Activated CD4-positive, alpha-beta T cell treated with anti-CD3 and anti-CD28 coated beads for 36 hours (primary cell): ENCODE data around the gene RRAGD. TPM values are rescaled to one million over a fixed set of nuclear protein-coding genes. Genes with fewer than 3 reads are reported as not detected.

ENCODE experiments used
- ATAC-seq: fragments of 200-7000 bp; cut with Tn5 transposase; one replicate; pipeline ENCODE4 v1.10.0; 2021; ENCODE audit warnings: mild to moderate bottlenecking, moderate library complexity
- CTCF ChIA-PET: fragments of 350-600 bp; sonication (Branson Sonifier 250); formaldehyde crosslinking; loops from one replicate; lab custom pipeline; 2021; ENCODE audit warnings: antibody characterized with exemption; lab: Charles Lee
- POLR2A ChIA-PET: fragments of 350-600 bp; sonication (Branson Sonifier 250); formaldehyde crosslinking; loops from one replicate; lab custom pipeline; 2021; ENCODE audit warnings: antibody characterized with exemption, inconsistent platforms; lab: Charles Lee
- DNase-seq: peaks from one replicate; pipeline ENCODE4 v3.0.0-alpha.2; 2020
- H3K27ac Mint-ChIP-seq: one replicate; pipeline ENCODE4 v1.8.0; 2021; ENCODE audit warnings: mixed read lengths
- H3K27me3 Mint-ChIP-seq: one replicate; pipeline ENCODE4 v1.8.0; 2021; ENCODE audit warnings: mixed read lengths
- H3K36me3 Mint-ChIP-seq: one replicate; pipeline ENCODE4 v1.8.0; 2021; ENCODE audit warnings: low read depth, mixed read lengths
- H3K4me1 Mint-ChIP-seq: one replicate; pipeline ENCODE4 v1.8.0; 2021; ENCODE audit warnings: mixed read lengths
- H3K4me3 Mint-ChIP-seq: one replicate; pipeline ENCODE4 v1.8.0; 2021; ENCODE audit warnings: mild to moderate bottlenecking, moderate library complexity, mixed read lengths
- H3K9me3 Mint-ChIP-seq: one replicate; pipeline ENCODE4 v1.8.0; 2021; ENCODE audit warnings: low read depth, mixed read lengths
- intact Hi-C, 2 experiments: fragments of 100-400 bp; cut with DNase I in 1 of 2; cut with micrococcal nuclease in 1 of 2; formaldehyde crosslinking; loops; one replicate each; pipeline versions ENCODE4 v1.14.2 to v1.15.1; 2022 to 2024; cut with DNase I, micrococcal nuclease
- total RNA-seq, 2 experiments: library from RNA; stranded (reverse); gene quantifications; one replicate each; pipeline ENCODE4 v1.2.3, GENCODE V29; 2021

The RRAGD gene
- total RNA-seq, 2 experiments from 2014 or later: 19.6 to 20.1 TPM

GRCh38 chr6:89436226-89436625 lies 24.2 kb upstream of the RRAGD start:
- no peak overlapping the region for H3K27ac Mint-ChIP-seq
- no peaks in the 10 kb centered on the region for H3K36me3 Mint-ChIP-seq
- POLR2A ChIA-PET: no interaction called here
- H3K4me3 Mint-ChIP-seq: no peak overlapping the region
- peaks cover 19% of the 10 kb centered on the region for H3K4me1 Mint-ChIP-seq
- H3K9me3 Mint-ChIP-seq: no peaks in the 10 kb centered on the region
- intact Hi-C loops: loop anchor here in 1 of 2 experiments (10.0 kb wide), 2 partner anchors 859 to 1149 kb away; partner anchors contain the start of genes BACH2 and MAP3K7
- DNase-seq (no peak), ATAC-seq (no peak)
- CTCF ChIA-PET: interaction anchor here (0.6 to 2.4 kb wide), 7 partner anchors 11 to 781 kb away, joined by 3 to 12 read pairs (median 4); no protein-coding TSS in a partner anchor
- H3K27me3 Mint-ChIP-seq: peaks cover 2% of the 10 kb centered on the region

GRCh38 chr6:89434954-89435353 lies 22.9 kb upstream of the RRAGD start:
- ATAC-seq: no peak
- Mint-ChIP-seq H3K4me1 (peaks cover 19% of the 10 kb centered on the region), H3K36me3 (no peaks in the 10 kb centered on the region), H3K27ac (no peak overlapping the region), H3K4me3 (no peak overlapping the region), H3K9me3 (no peaks in the 10 kb centered on the region), H3K27me3 (peaks cover 2% of the 10 kb centered on the region)
- ChIA-PET POLR2A (no interaction called here), CTCF (interaction anchor here (0.6 to 1.6 kb wide), 2 partner anchors 174 to 243 kb away, joined by 3 to 6 read pairs; no protein-coding TSS in a partner anchor)
- intact Hi-C loops: loop anchor here in 1 of 2 experiments (5.0 to 10.0 kb wide), 5 partner anchors 63 to 1150 kb away; partner anchors contain the start of genes BACH2, MAP3K7 and MDN1
- DNase-seq: no peak

DNA sequence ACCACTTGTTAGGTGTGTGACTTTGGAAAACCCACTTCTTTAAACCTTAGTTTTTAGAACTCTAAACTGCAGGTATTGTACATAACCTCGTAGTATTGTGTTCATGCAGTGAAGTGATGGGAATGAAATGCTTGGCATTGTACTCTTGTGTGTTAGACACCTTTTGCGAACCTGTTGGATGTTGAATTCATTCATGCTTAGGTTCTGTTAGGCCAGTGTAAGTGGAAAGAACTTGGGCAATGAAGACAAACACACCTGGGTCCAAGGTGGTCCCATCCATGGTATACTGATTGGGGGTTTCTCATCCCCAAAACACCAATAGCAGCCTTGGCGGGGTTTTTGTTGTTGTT lies 22.1 kb upstream of the RRAGD start:
- Mint-ChIP-seq H3K4me3 (peak overlapping the region; percentile 67), H3K9me3 (no peaks in the 10 kb centered on the region), H3K27ac (no peak overlapping the region), H3K36me3 (no peaks in the 10 kb centered on the region), H3K4me1 (peaks cover 19% of the 10 kb centered on the region), H3K27me3 (peaks cover 2% of the 10 kb centered on the region)
- POLR2A ChIA-PET: no interaction called here
- DNase-seq (no peak), ATAC-seq (no peak)
- CTCF ChIA-PET: interaction anchor here (0.6 to 1.6 kb wide), 7 partner anchors 10 to 1430 kb away, joined by 3 to 7 read pairs (median 4); no protein-coding TSS in a partner anchor
- intact Hi-C loops: loop anchor here in 1 of 2 experiments (5.0 to 10.0 kb wide), 5 partner anchors 62 to 1151 kb away; partner anchors contain the start of genes BACH2, MAP3K7 and MDN1

GRCh38 chr6:89433252-89434149 lies 21.4 kb upstream of the RRAGD start:
- ChIA-PET POLR2A (no interaction called here), CTCF (interaction anchor here (0.6 to 4.1 kb wide), 18 partner anchors 9 to 1431 kb away, joined by 3 to 41 read pairs (median 4); no protein-coding TSS in a partner anchor)
- H3K36me3 Mint-ChIP-seq: no peaks in the 10 kb centered on the region
- peak overlapping the region; percentile 67 for H3K4me3 Mint-ChIP-seq
- H3K4me1 Mint-ChIP-seq: peaks cover 19% of the 10 kb centered on the region
- DNase-seq: peak; percentile 38
- intact Hi-C loops: loop anchor here (1.0 to 10.0 kb wide), 9 partner anchors 21 to 1151 kb away; partner anchors contain the start of genes LYRM2 (in 2 of the 2), BACH2 (in 1 of the 2), MAP3K7 (in 1 of the 2) and MDN1 (in 1 of the 2)
- peaks cover 2% of the 10 kb centered on the region for H3K27me3 Mint-ChIP-seq
- no peaks in the 10 kb centered on the region for H3K9me3 Mint-ChIP-seq
- ATAC-seq: peak; percentile 11
- H3K27ac Mint-ChIP-seq: no peak overlapping the region

DNA sequence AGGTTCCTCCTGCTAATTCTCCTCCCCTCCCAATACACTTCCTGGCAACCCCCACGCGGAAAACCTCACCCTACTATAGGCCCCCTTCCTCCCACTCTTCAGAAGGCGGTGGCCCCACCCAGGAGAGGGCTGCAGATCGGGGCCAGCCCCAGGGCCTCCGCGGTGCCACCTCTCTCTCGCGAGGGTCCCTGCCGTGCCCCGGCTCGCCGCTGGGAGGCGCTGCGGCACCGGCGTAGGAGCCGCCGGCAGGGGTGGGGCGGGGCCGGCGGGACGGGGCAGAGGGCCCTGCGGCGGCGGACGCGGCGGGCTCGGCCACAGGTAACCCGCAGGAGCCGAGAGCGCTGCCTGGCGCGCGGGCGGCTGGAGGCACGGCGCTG lies 20.8 kb upstream of the RRAGD start, which contains the start of gene ANKRD6:
Gene ANKRD6 (plus strand): TSS at position 278 of the 377 bp plus-strand sequence. CDS start 133,825 bp downstream, outside the sequence.
- H3K9me3 Mint-ChIP-seq: no peaks in the 10 kb centered on the region
- ATAC-seq (peak; percentile 96), DNase-seq (peak; percentile 90)
- CTCF ChIA-PET: interaction anchor here (0.6 to 4.1 kb wide), 30 partner anchors 8 to 851 kb away, joined by 3 to 41 read pairs (median 4); partner anchors contain the start of gene LYRM2
- no peaks in the 10 kb centered on the region for H3K36me3 Mint-ChIP-seq
- peak within 1 kb of the TSS; percentile 67 for H3K4me3 Mint-ChIP-seq
- H3K4me1 Mint-ChIP-seq: peaks cover 19% of the 10 kb centered on the region
- H3K27ac Mint-ChIP-seq: no peak within 1 kb of the TSS
- intact Hi-C loops: loop anchor here (1.0 to 10.0 kb wide), 9 partner anchors 21 to 1152 kb away; partner anchors contain the start of genes LYRM2 (in 2 of the 2), BACH2 (in 1 of the 2), MAP3K7 (in 1 of the 2) and MDN1 (in 1 of the 2)
- POLR2A ChIA-PET: no interaction called here
- H3K27me3 Mint-ChIP-seq: peaks cover 2% of the 10 kb centered on the region

DNA sequence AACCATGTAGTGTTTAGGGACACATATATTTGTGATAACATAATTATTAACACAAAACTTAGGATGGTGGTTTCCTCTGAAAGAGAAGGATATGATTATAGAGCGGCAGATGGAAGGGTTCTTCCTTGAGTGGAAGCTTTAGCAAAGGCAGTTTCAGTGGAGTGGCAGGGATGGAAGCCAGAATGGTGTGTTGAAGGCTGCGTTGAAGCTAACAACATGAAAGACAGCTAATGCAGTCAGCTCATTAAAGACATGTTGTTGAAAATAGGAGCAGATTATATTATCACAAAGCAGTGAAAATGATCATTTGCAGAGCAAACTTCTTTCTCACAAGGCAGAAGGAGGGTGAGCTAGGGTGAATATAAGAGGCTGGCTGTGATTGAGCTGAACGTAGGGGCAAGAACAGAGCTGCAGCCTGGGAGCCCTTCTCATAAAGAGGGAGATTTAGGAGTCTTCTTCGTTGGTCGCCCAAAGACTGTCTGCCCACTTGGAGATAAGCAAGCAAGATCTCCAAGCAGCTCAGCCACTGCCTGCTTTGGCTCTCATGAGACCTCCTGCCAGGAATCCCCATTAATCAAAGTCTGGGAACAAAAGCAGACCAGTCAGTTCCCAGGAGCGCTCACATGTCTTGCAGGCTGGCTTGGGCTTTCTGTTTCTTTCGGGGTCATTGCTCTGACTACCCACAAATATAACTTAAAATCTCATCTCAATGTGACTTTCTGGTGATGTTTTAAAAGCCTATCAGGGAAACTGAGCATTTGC lies 18.3 kb upstream of the RRAGD start:
- H3K4me1 Mint-ChIP-seq: peaks cover 17% of the 10 kb centered on the region
- no peaks in the 10 kb centered on the region for H3K9me3 Mint-ChIP-seq
- ChIA-PET CTCF (interaction anchor here (1.3 to 4.1 kb wide), 5 partner anchors 14 to 183 kb away, joined by 4 to 41 read pairs (median 10); no protein-coding TSS in a partner anchor), POLR2A (no interaction called here)
- peaks cover 2% of the 10 kb centered on the region for H3K27me3 Mint-ChIP-seq
- H3K27ac Mint-ChIP-seq: peak overlapping the region; percentile 22
- DNase-seq (no peak), ATAC-seq (no peak)
- no peaks in the 10 kb centered on the region for H3K36me3 Mint-ChIP-seq
- intact Hi-C loops: loop anchor here in 1 of 2 experiments (5.0 to 10.0 kb wide), 5 partner anchors 58 to 1154 kb away; partner anchors contain the start of genes BACH2, MAP3K7 and MDN1
- H3K4me3 Mint-ChIP-seq: no peak overlapping the region

- ChIA-PET CTCF (interaction anchor here (0.8 to 1.9 kb wide), 6 partner anchors 10 to 193 kb away, joined by 3 to 7 read pairs (median 4); partner anchors contain the start of gene ANKRD6), POLR2A (no interaction called here)
- H3K36me3 Mint-ChIP-seq: no peaks in the 10 kb centered on the region
- no peaks in the 10 kb centered on the region for H3K9me3 Mint-ChIP-seq
- peaks cover 10% of the 10 kb centered on the region for H3K27me3 Mint-ChIP-seq
- intact Hi-C loops: no loop called here
- ATAC-seq (no peak), DNase-seq (no peak)
- H3K27ac Mint-ChIP-seq: no peak overlapping the region
- H3K4me1 Mint-ChIP-seq: peaks cover 13% of the 10 kb centered on the region
- H3K4me3 Mint-ChIP-seq: no peak overlapping the region
Measured at GRCh38 chr6:89416796-89417195, 4.7 kb upstream of the RRAGD start.

DNA sequence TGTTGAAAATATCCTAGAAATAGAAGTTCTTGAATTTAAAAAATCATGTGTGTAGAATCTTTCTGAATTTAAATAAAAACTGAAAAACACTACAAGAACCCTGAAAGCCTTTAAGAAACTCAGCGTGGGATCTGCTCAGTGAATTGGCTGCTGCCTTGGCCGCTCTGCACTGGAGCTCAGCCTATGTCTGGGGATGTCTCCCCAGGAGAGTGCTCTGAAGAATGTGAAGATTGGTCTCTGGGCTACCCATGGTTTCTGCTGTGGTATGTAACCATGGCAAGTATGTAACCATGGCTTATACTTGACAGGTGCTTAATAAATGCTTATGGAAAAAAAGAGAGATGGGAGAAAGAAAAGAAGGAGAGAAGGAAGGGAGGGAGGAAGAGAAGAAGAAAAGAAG lies 3.1 kb upstream of the RRAGD start:
- Mint-ChIP-seq H3K4me3 (no peak overlapping the region), H3K27me3 (peaks cover 10% of the 10 kb centered on the region), H3K27ac (no peak overlapping the region), H3K36me3 (no peaks in the 10 kb centered on the region), H3K9me3 (no peaks in the 10 kb centered on the region), H3K4me1 (peaks cover 18% of the 10 kb centered on the region)
- CTCF ChIA-PET: interaction anchor here (0.6 to 2.1 kb wide), 7 partner anchors 11 to 269 kb away, joined by 3 to 13 read pairs (median 5); no protein-coding TSS in a partner anchor
- ATAC-seq (no peak), DNase-seq (no peak)
- intact Hi-C loops: no loop called here
- POLR2A ChIA-PET: no interaction called here

- H3K4me3 Mint-ChIP-seq: no peak overlapping the region
- H3K9me3 Mint-ChIP-seq: no peaks in the 10 kb centered on the region
- CTCF ChIA-PET: interaction anchor here (0.6 to 1.5 kb wide), 6 partner anchors 10 to 50 kb away, joined by 3 to 10 read pairs (median 4); no protein-coding TSS in a partner anchor
- POLR2A ChIA-PET: no interaction called here
- DNase-seq (no peak), ATAC-seq (no peak)
- no peak overlapping the region for H3K27ac Mint-ChIP-seq
- intact Hi-C loops: loop anchor here (5.0 kb wide), 5 partner anchors 42 to 1173 kb away; partner anchors contain the start of genes MAP3K7 (in 1 of the 2), MDN1 (in 1 of the 2) and UBE2J1 (in 1 of the 2)
- peaks cover 7% of the 10 kb centered on the region for H3K27me3 Mint-ChIP-seq
- H3K36me3 Mint-ChIP-seq: no peaks in the 10 kb centered on the region
- peaks cover 20% of the 10 kb centered on the region for H3K4me1 Mint-ChIP-seq
Measured at GRCh38 chr6:89414215-89414614, 2.1 kb upstream of the RRAGD start.

GRCh38 chr6:89413006-89413400 lies 930 bp upstream of the RRAGD start:
- DNase-seq (no peak), ATAC-seq (no peak)
- H3K9me3 Mint-ChIP-seq: no peaks in the 10 kb centered on the region
- peaks cover 7% of the 10 kb centered on the region for H3K27me3 Mint-ChIP-seq
- CTCF ChIA-PET: interaction anchor here (0.8 to 1.5 kb wide), 6 partner anchors 9 to 247 kb away, joined by 3 to 10 read pairs (median 4); no protein-coding TSS in a partner anchor
- H3K27ac Mint-ChIP-seq: peak overlapping the region; percentile 85
- POLR2A ChIA-PET: interaction anchor here (0.7 kb wide), 1 partner anchor 13 kb away, joined by 3 read pairs; no protein-coding TSS in a partner anchor
- intact Hi-C loops: loop anchor here (2.0 to 5.0 kb wide), 6 partner anchors 41 to 1174 kb away; partner anchors contain the start of genes MAP3K7 (in 1 of the 2), MDN1 (in 1 of the 2), PNRC1 (in 1 of the 2) and UBE2J1 (in 1 of the 2)
- peaks cover 20% of the 10 kb centered on the region for H3K4me1 Mint-ChIP-seq
- peak overlapping the region; percentile 83 for H3K4me3 Mint-ChIP-seq
- no peaks in the 10 kb centered on the region for H3K36me3 Mint-ChIP-seq
